ENCODE data around the gene RAG2. TPM values are rescaled to one million over a fixed set of nuclear protein-coding genes. Genes with fewer than 3 reads are reported as not detected.
A peak's percentile ranks its signal among the peaks of the same experiment; 100 is the strongest.

Gene RAG2
- total RNA-seq, 2 experiments from 2014 or later: not detected

DNA sequence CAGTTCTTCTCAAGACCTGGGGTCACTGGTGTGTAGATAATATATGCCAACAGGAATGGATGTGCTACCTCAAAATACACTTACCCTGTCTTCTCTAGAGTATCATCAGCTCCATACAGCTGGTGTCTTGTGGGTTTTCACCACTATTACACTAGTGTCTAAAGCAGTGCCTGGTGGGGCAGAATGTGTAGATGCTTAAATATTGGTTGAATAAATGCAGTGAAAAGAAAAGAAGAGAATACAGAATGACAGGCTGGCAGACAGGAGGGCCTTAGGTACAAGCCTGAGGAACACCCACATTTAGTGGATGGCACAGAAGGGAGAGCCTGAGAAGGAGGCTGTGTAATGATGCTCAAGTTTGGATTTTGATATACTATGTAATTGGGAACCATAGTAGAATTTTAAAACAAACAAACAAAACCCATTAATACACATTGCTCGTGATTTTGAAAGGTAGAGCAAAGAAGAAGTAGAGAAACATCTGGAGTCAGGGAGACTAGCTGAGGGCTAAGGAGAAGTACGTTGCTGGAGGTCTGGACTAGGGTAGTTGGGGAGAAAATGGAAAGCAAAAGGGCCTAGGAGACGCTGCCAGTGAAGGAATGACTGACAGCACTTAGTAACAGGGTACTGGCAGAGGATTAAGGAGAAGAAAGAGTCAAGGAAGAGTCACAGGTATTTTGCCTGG is 20.5 kb upstream of the RAG2 start:
- ChIA-PET POLR2A (no interaction called here), CTCF (interaction anchor here (1.2 to 1.7 kb wide), 3 partner anchors 10 to 129 kb away, joined by 3 to 7 read pairs (median 6); no protein-coding TSS in a partner anchor)
- Mint-ChIP-seq H3K36me3 (no peaks in the 10 kb centered on the region), H3K27ac (no peak overlapping the region), H3K4me3 (no peak overlapping the region), H3K9me3 (no peaks in the 10 kb centered on the region), H3K27me3 (peaks cover 4% of the 10 kb centered on the region), H3K4me1 (ENCODE audit: low read depth) (peaks cover 2% of the 10 kb centered on the region)
- intact Hi-C loops (cut with micrococcal nuclease): no loop called here
- DNase-seq: no peak

DNA sequence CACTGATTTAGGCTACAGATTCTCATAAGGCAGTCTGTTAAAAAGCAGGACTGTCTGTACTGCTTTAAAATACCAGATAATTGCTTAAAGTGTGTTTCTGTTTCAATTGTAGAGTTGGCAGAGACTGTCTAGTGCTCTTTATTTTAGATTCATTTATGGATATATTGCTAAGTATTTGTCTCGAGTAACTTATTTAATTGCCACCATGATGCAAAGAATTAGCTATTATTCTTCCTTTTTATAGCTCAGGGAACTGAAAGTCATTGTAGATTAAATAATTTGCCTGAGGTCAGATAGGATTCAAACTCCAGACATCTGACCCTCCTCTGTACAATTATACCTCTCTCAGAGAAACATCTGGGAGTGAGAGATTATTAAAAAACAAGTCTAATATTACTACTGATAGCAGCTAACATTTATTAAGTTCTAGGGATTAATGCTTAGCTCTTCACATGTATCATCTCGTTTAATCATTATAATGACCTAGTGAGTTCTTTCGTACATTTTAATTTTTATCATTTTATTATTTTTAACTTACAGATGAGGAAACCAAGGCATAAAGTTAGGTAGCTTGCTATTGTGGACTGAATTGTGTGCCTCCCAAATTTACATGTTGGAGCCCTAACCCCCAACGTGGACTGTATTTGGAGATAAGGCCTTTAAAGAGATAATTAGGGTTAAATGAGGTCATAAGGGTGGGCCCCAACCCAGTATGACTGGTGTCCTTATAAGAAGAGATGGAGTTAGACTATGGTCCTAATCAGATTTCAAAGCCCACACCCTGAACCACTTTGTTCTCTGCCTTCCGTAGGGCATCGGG is 19.7 kb upstream of the RAG2 start:
- CTCF ChIA-PET: interaction anchor here (1.2 to 1.7 kb wide), 3 partner anchors 10 to 129 kb away, joined by 3 to 7 read pairs (median 6); no protein-coding TSS in a partner anchor

DNA sequence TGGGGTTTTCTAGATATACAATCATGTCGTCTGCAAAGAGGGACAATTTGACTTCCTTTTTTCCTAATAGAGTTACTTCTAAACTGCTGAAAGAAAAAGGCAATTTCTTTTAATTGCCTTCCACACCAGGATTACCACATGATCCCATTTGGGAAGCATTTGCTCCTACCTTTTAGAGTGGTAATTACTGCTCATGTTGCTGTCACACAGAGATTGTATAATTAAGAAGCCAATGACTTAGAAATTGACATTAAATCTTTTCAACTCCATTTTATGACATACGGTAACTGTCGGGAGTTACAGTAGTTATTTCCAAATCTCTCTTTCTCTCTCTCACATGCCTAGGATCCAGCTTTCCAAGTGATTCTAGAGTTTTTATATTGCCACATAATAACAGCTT is 17.8 kb upstream of the RAG2 start:
- DNase-seq: no peak
- H3K4me3 Mint-ChIP-seq: no peak overlapping the region
- H3K9me3 Mint-ChIP-seq: no peaks in the 10 kb centered on the region
- H3K4me1 Mint-ChIP-seq (ENCODE audit: low read depth): peaks cover 2% of the 10 kb centered on the region
- intact Hi-C loops (cut with micrococcal nuclease): no loop called here
- POLR2A ChIA-PET: no interaction called here
- peaks cover 7% of the 10 kb centered on the region for H3K27me3 Mint-ChIP-seq
- CTCF ChIA-PET: no interaction called here
- no peak overlapping the region for H3K27ac Mint-ChIP-seq
- H3K36me3 Mint-ChIP-seq: no peaks in the 10 kb centered on the region

More for the DNA sequence above, 19.7 kb upstream of the RAG2 start:
- H3K4me1 Mint-ChIP-seq (ENCODE audit: low read depth): peaks cover 2% of the 10 kb centered on the region
- intact Hi-C loops (cut with micrococcal nuclease): no loop called here
- POLR2A ChIA-PET: no interaction called here
- no peak overlapping the region for H3K4me3 Mint-ChIP-seq
- no peak for DNase-seq
- no peak overlapping the region for H3K27ac Mint-ChIP-seq
- H3K27me3 Mint-ChIP-seq: peaks cover 4% of the 10 kb centered on the region
- H3K36me3 Mint-ChIP-seq: no peaks in the 10 kb centered on the region
- no peaks in the 10 kb centered on the region for H3K9me3 Mint-ChIP-seq

DNA sequence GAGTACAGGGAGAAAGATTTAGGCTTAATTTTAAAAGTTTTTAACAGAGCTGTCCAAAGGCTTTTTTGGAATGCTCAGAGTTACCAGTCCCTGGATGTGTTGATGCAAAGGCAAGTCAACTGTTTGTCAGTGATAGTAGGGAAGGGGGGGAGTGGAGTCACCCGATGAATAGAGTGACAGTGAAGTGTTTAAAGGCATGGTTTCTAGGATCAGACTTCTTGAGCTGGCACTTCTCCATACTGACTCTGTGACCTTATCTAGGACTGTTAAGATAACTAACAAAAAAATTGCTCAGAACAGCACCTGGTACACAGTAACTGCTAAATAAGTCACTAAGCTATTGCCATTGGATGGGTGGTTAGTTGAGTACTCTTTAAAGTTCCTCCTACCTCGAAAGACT is 11.3 kb upstream of the RAG2 start:
- ChIA-PET POLR2A (no interaction called here), CTCF (interaction anchor here (1.2 kb wide), 1 partner anchor 45 kb away, joined by 6 read pairs; no protein-coding TSS in a partner anchor)
- H3K27me3 Mint-ChIP-seq: peaks cover 18% of the 10 kb centered on the region

DNA sequence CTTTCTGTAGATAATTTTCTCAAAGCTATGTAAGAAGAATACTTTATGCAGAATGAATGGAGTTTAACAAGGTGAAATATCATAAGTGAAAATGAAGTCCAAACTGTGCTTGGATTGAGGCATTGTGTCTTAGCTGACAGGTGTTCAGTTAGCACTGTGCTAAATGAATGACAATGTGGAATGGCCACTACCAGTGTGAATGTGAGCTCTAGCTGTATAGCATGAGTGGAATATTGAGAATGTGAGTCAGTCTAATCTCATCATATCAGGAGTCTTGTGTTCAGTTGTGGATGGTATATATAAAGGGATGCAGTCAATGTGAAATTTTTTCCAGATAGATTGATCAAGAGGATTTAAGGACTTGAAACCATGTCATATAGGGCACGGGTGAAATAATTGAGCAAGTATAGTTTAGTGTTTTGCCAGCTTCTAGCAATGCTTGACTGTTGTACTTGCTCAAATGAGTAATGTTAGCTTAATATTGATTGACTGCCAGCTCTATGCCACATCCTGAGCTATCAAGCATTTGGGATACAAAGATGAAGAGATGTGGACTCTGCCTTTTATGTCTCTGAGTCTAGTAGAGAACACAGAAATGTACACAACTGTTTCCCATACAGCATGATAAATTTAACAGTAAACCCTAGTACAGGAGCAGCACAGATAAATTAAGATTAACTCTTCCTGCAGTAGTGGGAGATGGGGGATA is 10.6 kb upstream of the RAG2 start:
- Mint-ChIP-seq H3K4me3 (no peak overlapping the region), H3K27ac (no peak overlapping the region), H3K36me3 (no peaks in the 10 kb centered on the region), H3K4me1 (ENCODE audit: low read depth) (no peaks in the 10 kb centered on the region), H3K9me3 (no peaks in the 10 kb centered on the region), H3K27me3 (peaks cover 21% of the 10 kb centered on the region)
- ChIA-PET CTCF (interaction anchor here (1.2 kb wide), 1 partner anchor 44 kb away, joined by 6 read pairs; no protein-coding TSS in a partner anchor), POLR2A (no interaction called here)
- DNase-seq: no peak
- intact Hi-C loops (cut with micrococcal nuclease): no loop called here

More for the DNA sequence above, 11.3 kb upstream of the RAG2 start:
- DNase-seq: no peak
- no peaks in the 10 kb centered on the region for H3K36me3 Mint-ChIP-seq
- no peak overlapping the region for H3K27ac Mint-ChIP-seq
- H3K9me3 Mint-ChIP-seq: no peaks in the 10 kb centered on the region
- no peak overlapping the region for H3K4me3 Mint-ChIP-seq
- intact Hi-C loops (cut with micrococcal nuclease): no loop called here
- no peaks in the 10 kb centered on the region for H3K4me1 Mint-ChIP-seq (ENCODE audit: low read depth)

DNA sequence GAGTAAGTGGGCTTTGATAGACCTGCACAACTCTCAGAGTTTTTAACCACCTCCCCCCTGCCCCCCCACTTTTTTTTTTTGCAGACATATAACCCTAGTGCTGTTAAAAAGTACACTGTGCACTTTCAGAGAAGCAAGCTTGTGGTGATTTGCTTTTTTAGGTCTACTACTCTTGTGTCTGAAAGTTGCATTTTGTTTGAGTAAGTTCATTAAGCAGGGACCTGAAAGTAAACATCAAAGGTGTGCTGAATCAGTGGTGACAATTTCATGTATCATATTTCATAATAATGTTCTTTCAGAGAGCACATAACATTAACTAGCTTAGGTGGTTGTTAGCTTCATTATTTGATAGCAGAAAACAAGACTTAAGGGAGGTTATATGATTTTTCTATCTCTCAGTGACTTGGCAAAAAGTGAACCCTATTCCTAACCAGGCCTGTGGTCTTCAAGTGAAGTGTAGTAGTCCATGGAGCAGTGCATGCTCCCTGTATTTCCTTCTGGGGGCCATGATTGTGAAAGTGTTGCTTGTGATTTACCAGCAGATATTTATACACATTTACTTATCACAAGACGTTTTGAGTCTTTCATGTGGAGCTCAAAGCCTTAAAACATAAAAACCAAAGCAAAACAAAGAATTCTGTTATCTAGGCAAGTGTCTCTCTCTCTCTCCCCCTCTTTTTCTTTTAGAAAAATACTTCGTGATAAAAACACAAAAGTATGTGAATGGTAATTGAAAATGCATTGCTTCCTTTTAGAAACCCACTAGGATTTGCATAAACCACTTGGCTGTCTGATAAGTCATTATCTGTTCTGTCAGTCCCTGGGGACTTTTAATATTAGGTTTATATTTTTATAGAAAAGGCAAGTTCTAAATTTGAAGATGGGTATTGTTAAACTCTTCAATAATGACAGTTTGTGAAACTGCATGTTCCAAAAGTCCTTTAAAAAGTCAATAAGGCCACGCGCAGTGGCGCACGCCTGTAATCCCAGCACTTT is 7.5 kb upstream of the RAG2 start:
- CTCF ChIA-PET: no interaction called here
- POLR2A ChIA-PET: interaction anchor here (0.7 kb wide), 2 partner anchors 18 to 282 kb away, joined by 3 read pairs; no protein-coding TSS in a partner anchor
- intact Hi-C loops (cut with micrococcal nuclease): no loop called here
- Mint-ChIP-seq H3K9me3 (no peaks in the 10 kb centered on the region), H3K4me3 (no peak overlapping the region), H3K27ac (no peak overlapping the region), H3K36me3 (no peaks in the 10 kb centered on the region), H3K4me1 (ENCODE audit: low read depth) (no peaks in the 10 kb centered on the region), H3K27me3 (peaks cover 26% of the 10 kb centered on the region)
- no peak for DNase-seq

DNA sequence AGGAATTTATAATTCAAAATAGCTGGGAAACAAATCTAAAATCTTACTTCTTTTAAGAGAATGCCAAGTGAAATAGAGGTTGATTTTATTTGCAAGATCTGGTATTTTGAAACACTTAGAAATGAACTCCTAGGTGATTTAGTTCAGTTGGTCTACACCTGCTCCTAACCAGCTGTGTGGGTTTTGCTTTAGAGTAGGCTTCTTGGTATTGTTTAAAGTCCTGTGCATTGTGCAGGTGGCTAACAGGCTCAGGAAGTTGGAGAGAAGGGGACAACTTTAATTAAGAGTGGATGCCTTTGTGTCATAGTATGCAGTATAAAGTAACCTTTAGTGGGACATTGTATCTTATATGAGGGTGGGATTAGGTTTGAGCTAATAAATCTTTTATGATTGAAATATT is 4.1 kb upstream of the RAG2 start:
- POLR2A ChIA-PET: no interaction called here
- intact Hi-C loops (cut with micrococcal nuclease): no loop called here
- H3K27ac Mint-ChIP-seq: no peak overlapping the region
- peaks cover 27% of the 10 kb centered on the region for H3K27me3 Mint-ChIP-seq
- H3K36me3 Mint-ChIP-seq: no peaks in the 10 kb centered on the region
- H3K9me3 Mint-ChIP-seq: no peaks in the 10 kb centered on the region
- no peak overlapping the region for H3K4me3 Mint-ChIP-seq
- CTCF ChIA-PET: no interaction called here
- no peak for DNase-seq
- no peaks in the 10 kb centered on the region for H3K4me1 Mint-ChIP-seq (ENCODE audit: low read depth)

DNA sequence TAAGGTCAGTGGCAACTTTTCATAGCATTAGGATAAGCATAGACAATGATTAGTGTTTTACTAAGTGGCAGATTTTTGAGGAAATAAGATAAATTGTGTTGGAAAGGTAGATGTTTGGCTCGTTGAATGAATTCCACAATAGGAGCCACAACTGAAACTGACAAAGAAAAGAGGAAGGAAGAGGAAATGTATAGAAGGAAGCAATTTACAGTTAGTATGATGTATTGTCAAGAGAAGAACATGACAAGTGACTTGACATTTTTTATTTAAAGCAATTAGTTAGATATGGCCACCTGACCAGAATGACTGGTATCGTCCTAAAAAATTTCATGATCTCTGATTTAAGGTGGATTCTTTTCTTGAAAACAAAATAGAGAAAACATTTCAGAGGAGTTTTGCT is 3.1 kb upstream of the RAG2 start:
- no peaks in the 10 kb centered on the region for H3K4me1 Mint-ChIP-seq (ENCODE audit: low read depth)
- H3K27me3 Mint-ChIP-seq: peaks cover 28% of the 10 kb centered on the region
- no peaks in the 10 kb centered on the region for H3K36me3 Mint-ChIP-seq
- H3K27ac Mint-ChIP-seq: no peak overlapping the region
- CTCF ChIA-PET: no interaction called here
- POLR2A ChIA-PET: no interaction called here
- intact Hi-C loops (cut with micrococcal nuclease): no loop called here
- H3K4me3 Mint-ChIP-seq: no peak overlapping the region
- H3K9me3 Mint-ChIP-seq: no peaks in the 10 kb centered on the region
- DNase-seq: no peak

DNA sequence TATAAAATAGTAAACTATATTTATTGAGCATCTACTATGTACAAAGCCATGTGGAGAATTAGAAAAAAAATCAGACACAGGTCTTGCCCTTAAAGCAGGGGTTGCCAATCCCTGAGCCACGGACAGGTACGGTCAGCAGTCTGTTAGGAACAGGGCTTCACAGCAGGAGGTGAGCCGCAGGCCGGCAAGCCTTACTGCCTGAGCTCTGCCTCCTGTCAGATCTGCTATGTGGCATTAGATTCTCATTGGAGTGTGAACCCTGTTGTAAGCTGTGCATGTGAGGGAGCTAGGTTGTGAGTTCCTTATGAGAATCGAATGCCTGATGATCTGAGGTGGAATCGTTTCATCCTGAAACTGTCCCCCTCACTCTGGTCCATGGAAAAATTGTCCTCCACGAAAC is 2.1 kb upstream of the RAG2 start:
- no peak for DNase-seq
- POLR2A ChIA-PET: no interaction called here
- CTCF ChIA-PET: no interaction called here
- H3K36me3 Mint-ChIP-seq: no peaks in the 10 kb centered on the region
- H3K9me3 Mint-ChIP-seq: no peaks in the 10 kb centered on the region
- no peak overlapping the region for H3K27ac Mint-ChIP-seq
- intact Hi-C loops (cut with micrococcal nuclease): no loop called here
- no peaks in the 10 kb centered on the region for H3K4me1 Mint-ChIP-seq (ENCODE audit: low read depth)
- H3K4me3 Mint-ChIP-seq: no peak overlapping the region
- peaks cover 32% of the 10 kb centered on the region for H3K27me3 Mint-ChIP-seq

DNA sequence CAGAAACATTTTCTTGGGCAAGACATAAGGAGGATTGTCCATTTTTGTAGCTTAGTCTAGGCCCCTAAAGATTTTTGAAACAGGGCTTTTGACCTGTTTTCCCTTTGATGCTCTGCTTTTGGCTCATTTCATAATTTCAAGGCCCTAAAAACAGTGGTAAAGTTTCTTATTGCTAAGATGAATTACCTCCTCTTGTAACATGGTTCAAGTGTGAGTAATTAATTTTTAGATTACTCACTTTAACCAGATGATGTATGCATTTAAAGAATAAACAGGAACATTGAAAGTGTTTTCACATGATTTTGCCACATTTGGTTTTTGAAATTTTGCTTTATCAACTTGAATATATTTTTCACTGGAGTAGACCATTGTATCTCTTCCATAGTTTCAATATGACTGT is 1.2 kb downstream of the RAG2 start:
- POLR2A ChIA-PET: no interaction called here
- Mint-ChIP-seq H3K4me3 (no peak overlapping the region), H3K36me3 (no peaks in the 10 kb centered on the region), H3K27ac (no peak overlapping the region), H3K9me3 (no peaks in the 10 kb centered on the region), H3K27me3 (peaks cover 39% of the 10 kb centered on the region), H3K4me1 (ENCODE audit: low read depth) (peaks cover 8% of the 10 kb centered on the region)
- CTCF ChIA-PET: no interaction called here
- intact Hi-C loops (cut with micrococcal nuclease): no loop called here
- no peak for DNase-seq

DNA sequence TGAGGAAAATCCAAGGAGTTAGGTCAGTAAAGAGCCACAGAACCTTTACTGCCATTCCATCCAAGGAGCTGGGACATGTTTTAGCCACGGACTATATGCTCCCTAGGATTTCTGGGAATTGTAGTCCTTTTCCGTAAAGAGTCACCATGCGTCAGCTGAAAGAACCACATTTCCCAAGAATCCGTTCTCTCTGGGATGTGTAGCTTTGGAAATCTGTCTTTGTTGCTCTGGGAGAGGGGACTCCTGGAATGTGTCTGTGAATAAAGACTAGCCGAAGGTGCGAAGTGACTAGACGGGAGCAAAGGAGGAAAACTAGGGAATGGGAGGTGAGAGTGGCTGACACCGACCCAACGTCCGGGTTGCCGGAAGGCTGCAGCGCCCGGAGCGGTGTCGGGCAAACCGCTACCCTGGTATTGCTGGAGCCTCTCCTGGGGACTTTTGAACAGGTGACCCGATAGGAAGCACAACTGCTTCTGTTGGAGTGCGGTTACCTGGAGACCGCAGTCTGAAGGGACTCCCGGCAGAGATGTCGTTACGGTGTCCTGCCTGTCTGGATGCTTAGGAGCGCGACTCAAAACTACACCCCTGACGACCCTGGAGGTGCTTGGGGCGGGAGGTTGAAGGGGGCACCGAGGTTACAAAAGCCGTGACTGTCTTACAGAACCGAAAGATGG is 3.6 kb downstream of the RAG2 start, which contains the start of gene IFTAP:
Gene IFTAP, plus strand, starts transcription at position 187 of the 674 bp plus-strand sequence. CDS start 15,602 bp downstream, outside the sequence.
- Mint-ChIP-seq H3K4me1 (ENCODE audit: low read depth) (peaks cover 8% of the 10 kb centered on the region), H3K4me3 (peak within 1 kb of the TSS; percentile 85), H3K27ac (no peak within 1 kb of the TSS), H3K27me3 (peaks cover 33% of the 10 kb centered on the region), H3K36me3 (no peaks in the 10 kb centered on the region), H3K9me3 (no peaks in the 10 kb centered on the region)
- ChIA-PET POLR2A (no interaction called here), CTCF (interaction anchor here (1.3 kb wide), 1 partner anchor 30 kb away, joined by 3 read pairs; no protein-coding TSS in a partner anchor)
- peak; percentile 44 for DNase-seq
- intact Hi-C loops (cut with micrococcal nuclease): no loop called here

Data from activated CD4-positive, alpha-beta memory T cell treated with anti-CD3 and anti-CD28 coated beads for 36 hours (primary cell).